HepG2 (cell line): ENCODE data around the gene APC2. TPM values are rescaled to one million over a fixed set of nuclear protein-coding genes. Genes with fewer than 3 reads are reported as not detected.

Experiments used
- ASH2L ChIP-seq: fragments of 300-600, 200-600 bp; sonication (generic); IDR thresholded peaks from 2 replicates; pipeline ENCODE4 v1.7.0; 2017; ENCODE audit warnings: low read depth, mild to moderate bottlenecking, moderate library complexity, mixed read lengths, low read length; ENCODE audit not compliant: insufficient read length
- CENPT ChIP-seq: sonication (generic); formaldehyde crosslinking; IDR thresholded peaks from 2 replicates; pipeline ENCODE4 v1.8.0; 2022; ENCODE audit warnings: low read depth, mild to moderate bottlenecking, moderate library complexity, missing genetic modification reagents
- E2F2 ChIP-seq: sonication (generic); formaldehyde crosslinking; IDR thresholded peaks from 2 replicates; pipeline ENCODE4 v1.4.0; 2020; ENCODE audit warnings: missing genetic modification reagents, borderline replicate concordance
- FOXJ3 ChIP-seq: sonication (generic); formaldehyde crosslinking; IDR thresholded peaks from 2 replicates; pipeline ENCODE4 v1.4.0; 2020; ENCODE audit warnings: missing genetic modification reagents, mild to moderate bottlenecking, borderline replicate concordance
- FUBP1 ChIP-seq: sonication (generic); formaldehyde crosslinking; IDR thresholded peaks from 2 replicates; pipeline ENCODE4 v1.5.1; 2020; ENCODE audit warnings: missing genetic modification reagents, mild to moderate bottlenecking, borderline replicate concordance
- HNRNPLL ChIP-seq: fragments of 200-400 bp; formaldehyde crosslinking; IDR thresholded peaks from 2 replicates; pipeline ENCODE4 v1.6.1; 2017; ENCODE audit warnings: mild to moderate bottlenecking, low read depth, low read length; ENCODE audit not compliant: poor library complexity, severe bottlenecking
- KDM2A ChIP-seq: sonication (generic); formaldehyde crosslinking; IDR thresholded peaks from 2 replicates; pipeline ENCODE4 v1.4.0; 2020; ENCODE audit warnings: low read depth, missing genetic modification reagents, borderline replicate concordance
- MXD4 ChIP-seq: IDR thresholded peaks from 2 replicates; pipeline ENCODE4 v1.6.1; 2016; ENCODE audit warnings: mild to moderate bottlenecking, missing biosample characterization, missing genetic modification reagents
- PCBP1 ChIP-seq: fragments of 200-400 bp; formaldehyde crosslinking; IDR thresholded peaks from 2 replicates; pipeline ENCODE4 v1.6.1; 2017; ENCODE audit warnings: mild to moderate bottlenecking, low read depth, low read length, borderline replicate concordance
- PPARG ChIP-seq: conservative IDR thresholded peaks from 2 replicates; pipeline ENCODE4 v1.6.1; 2016; ENCODE audit warnings: missing biosample characterization, missing genetic modification reagents
- SIN3A ChIP-seq: IDR thresholded peaks from 2 replicates; pipeline ENCODE4 v1.6.1; 2011; ENCODE audit warnings: low read depth, mild to moderate bottlenecking, control low read depth, low read length, borderline replicate concordance
- STAT5B ChIP-seq: sonication (generic); formaldehyde crosslinking; IDR thresholded peaks from 2 replicates; pipeline ENCODE4 v1.4.0; 2020; ENCODE audit warnings: missing genetic modification reagents
- ZNF614 ChIP-seq: IDR thresholded peaks from 2 replicates; pipeline ENCODE4 v1.6.1; 2018; ENCODE audit warnings: missing biosample characterization, missing genetic modification reagents, inconsistent platforms, borderline replicate concordance
- ZNF646 ChIP-seq: sonication (generic); formaldehyde crosslinking; IDR thresholded peaks from 2 replicates; pipeline ENCODE4 v1.9.0; 2021; ENCODE audit warnings: mild to moderate bottlenecking, missing genetic modification reagents
- ZNF740 ChIP-seq: sonication (generic); formaldehyde crosslinking; IDR thresholded peaks from 2 replicates; pipeline ENCODE4 v1.4.0; 2020; ENCODE audit warnings: missing genetic modification reagents
- polyA plus RNA-seq, 8 experiments: library from polyadenylated mRNA; depleted of rRNA in 3 of 8; stranded (reverse) in 7 of 8; unstranded in 1 of 8; fragments of >200 nt; fragmentation: Illumina TruSeq in 4 of 8; extraction: Trizol in 4 of 8; gene quantifications; 2 replicates each; pipeline versions ENCODE4 v1.2.1 to v1.2.3, GENCODE V29; 2011 to 2016; ENCODE audit warnings: low read depth in 4 of 8, missing spikeins in 1 of 8, mixed read lengths in 1 of 8; ENCODE audit not compliant: insufficient read depth in 1 of 8
- total RNA-seq, 5 experiments: library from RNA; depleted of rRNA; stranded (reverse); fragments of >200 nt; fragmentation: Illumina TruSeq; extraction: Trizol; gene quantifications; 2 replicates each; pipeline ENCODE4 v1.2.3, GENCODE V29; 2016; ENCODE audit warnings: low read depth in 1 of 5
- TF ChIP-seq, protein P1 (sequence below): IDR thresholded peaks from 2 replicates; pipeline ENCODE4 v1.6.1; 2016; ENCODE audit warnings: low read depth, control low read depth

The APC2 gene
- total and polyA plus RNA-seq, 2 of the 13 experiments (the other 11 are each of a cell fraction or from before 2014, with no cell fraction given) = 0.08 to 0.22 TPM

DNA sequence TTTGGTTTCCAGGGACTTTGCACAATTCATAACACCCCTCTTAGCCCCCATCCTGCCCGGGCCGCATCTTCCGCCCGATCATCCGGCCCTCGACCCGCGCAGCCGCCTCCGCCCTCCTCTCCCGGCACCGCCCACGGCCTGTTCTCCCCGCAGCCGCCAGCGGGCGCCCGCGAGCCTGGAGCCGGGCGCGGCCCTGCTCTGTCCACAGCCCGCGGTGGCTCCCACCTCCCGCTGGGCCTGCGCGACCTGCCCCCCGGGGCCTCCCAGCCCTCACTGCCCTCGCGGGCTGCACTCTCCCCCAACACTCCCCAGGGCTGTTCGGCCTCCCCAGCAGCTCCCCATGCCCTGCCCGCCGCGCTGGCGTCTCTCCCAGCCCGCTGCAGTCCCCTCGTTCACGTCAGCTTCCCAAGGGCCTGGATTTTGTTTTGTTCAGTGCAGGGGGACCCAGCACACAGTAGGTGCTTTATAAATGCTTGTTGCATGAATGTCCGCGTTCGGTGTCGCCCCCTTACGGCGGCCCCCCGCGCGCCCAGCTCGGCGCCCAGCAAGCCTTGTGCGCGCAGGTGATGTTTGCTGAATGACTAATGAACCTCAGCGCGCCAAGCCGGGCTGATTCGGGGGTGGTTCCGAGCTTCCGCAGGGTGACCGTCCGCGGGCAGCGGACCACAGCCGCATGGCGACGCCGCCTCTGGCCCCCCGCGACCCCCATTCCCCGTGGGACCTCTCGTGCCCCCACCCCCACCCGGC is 4.6 kb upstream of the APC2 start (continued):
- TF ChIP-seq PCBP1 = no peak
- TF ChIP-seq E2F2 (CRISPR knock-in tag) = no peak
- TF ChIP-seq, protein P1, sequence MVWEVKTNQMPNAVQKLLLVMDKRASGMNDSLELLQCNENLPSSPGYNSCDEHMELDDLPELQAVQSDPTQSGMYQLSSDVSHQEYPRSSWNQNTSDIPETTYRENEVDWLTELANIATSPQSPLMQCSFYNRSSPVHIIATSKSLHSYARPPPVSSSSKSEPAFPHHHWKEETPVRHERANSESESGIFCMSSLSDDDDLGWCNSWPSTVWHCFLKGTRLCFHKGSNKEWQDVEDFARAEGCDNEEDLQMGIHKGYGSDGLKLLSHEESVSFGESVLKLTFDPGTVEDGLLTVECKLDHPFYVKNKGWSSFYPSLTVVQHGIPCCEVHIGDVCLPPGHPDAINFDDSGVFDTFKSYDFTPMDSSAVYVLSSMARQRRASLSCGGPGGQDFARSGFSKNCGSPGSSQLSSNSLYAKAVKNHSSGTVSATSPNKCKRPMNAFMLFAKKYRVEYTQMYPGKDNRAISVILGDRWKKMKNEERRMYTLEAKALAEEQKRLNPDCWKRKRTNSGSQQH = peak; percentile 72; the same call in 1 of the 2 replicates
- no peak for TF ChIP-seq FUBP1 (CRISPR knock-in tag)
- peak; percentile 68 for TF ChIP-seq HNRNPLL
- no peak for TF ChIP-seq MXD4 (CRISPR knock-in tag)
- no peak for TF ChIP-seq FOXJ3
- no peak for TF ChIP-seq PPARG (CRISPR knock-in tag)
- no peak for TF ChIP-seq STAT5B (CRISPR knock-in tag)
- TF ChIP-seq CENPT (CRISPR knock-in tag) = no peak
- peak; percentile 7; the same call in 1 of the 2 replicates for TF ChIP-seq SIN3A
- TF ChIP-seq ZNF646 (CRISPR knock-in tag) = no peak
- 0 out of 2 replicates have a peak, but pooled peaks have one; percentile 43 for TF ChIP-seq ZNF740 (CRISPR knock-in tag)
- peak; percentile 19 for TF ChIP-seq ASH2L
- TF ChIP-seq KDM2A (CRISPR knock-in tag) = no peak
- TF ChIP-seq ZNF614 (CRISPR knock-in tag) = 0 out of 2 replicates have a peak, but pooled peaks have one; percentile 18
